Gastroesophageal sphincter (tissue), 3 donors: Measurements from ENCODE around the gene GUCY2C.

Experiments used
- EP300 ChIP-seq: sonication (generic); formaldehyde crosslinking; IDR thresholded peaks from one replicate; pipeline ENCODE4 v1.6.1; 2017; ENCODE audit warnings: antibody characterized with exemption, mild to moderate bottlenecking
- POLR2AphosphoS5 ChIP-seq: sonication (generic); formaldehyde crosslinking; IDR thresholded peaks from one replicate; pipeline ENCODE4 v1.6.1; 2017; ENCODE audit warnings: antibody characterized with exemption
- TF ChIP-seq, protein P1 (sequence below), 4 experiments: fragments of 200-600 bp in 2 of 4; fragments of 450-650 bp in 2 of 4; sonication (generic) in 1 of 4; IDR thresholded peaks; one replicate each; pipeline ENCODE4 v1.5.1; 2017 to 2019; ENCODE audit warnings: antibody characterized with exemption in 4 of 4, mild to moderate bottlenecking in 2 of 4, moderate library complexity in 2 of 4

DNA sequence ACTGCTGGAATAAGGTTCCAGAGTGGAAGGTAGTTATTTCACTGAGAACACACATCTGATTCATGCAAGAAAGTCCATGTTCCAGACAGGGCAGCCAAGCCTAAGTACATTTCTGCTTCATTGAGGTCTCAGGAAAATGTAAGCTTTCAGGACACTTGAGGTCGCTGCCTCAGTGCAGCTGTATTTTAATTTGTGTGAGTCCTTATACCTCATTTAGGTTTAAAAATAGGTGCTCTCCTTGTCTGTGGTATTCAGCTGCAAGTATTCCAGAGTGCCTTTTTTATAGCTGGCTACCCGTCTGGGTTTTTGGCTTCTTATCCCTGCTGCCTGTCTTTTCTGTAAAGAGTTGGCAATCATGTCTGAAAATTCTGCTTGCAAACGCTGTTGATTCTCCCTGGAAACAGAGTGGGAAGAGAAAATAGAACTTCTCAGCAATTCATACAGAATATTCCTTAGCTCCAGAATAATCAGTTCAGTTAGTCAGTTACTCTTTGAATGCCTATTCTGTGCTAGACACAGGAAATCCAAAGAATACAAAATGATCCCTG, 83.4 kb downstream of the GUCY2C start:
- TF ChIP-seq, protein P1, sequence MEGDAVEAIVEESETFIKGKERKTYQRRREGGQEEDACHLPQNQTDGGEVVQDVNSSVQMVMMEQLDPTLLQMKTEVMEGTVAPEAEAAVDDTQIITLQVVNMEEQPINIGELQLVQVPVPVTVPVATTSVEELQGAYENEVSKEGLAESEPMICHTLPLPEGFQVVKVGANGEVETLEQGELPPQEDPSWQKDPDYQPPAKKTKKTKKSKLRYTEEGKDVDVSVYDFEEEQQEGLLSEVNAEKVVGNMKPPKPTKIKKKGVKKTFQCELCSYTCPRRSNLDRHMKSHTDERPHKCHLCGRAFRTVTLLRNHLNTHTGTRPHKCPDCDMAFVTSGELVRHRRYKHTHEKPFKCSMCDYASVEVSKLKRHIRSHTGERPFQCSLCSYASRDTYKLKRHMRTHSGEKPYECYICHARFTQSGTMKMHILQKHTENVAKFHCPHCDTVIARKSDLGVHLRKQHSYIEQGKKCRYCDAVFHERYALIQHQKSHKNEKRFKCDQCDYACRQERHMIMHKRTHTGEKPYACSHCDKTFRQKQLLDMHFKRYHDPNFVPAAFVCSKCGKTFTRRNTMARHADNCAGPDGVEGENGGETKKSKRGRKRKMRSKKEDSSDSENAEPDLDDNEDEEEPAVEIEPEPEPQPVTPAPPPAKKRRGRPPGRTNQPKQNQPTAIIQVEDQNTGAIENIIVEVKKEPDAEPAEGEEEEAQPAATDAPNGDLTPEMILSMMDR (IDR thresholded peaks at IDR 0.05), result no peak
- TF ChIP-seq EP300, result no peak
- TF ChIP-seq POLR2AphosphoS5, result no peak
